ENCODE measurements around the gene APBA2.

- TF ChIP-seq CTCF (IDR thresholded peaks at IDR 0.05) = no peak
- no peak for TF ChIP-seq EZH2phosphoT487 (IDR thresholded peaks at IDR 0.05)
- TF ChIP-seq EZH2 (IDR thresholded peaks at IDR 0.05) = no peak
Measured at GRCh38 chr15:29018995-29019976, 133.5 kb downstream of the APBA2 start.
